Ascending aorta (tissue), 2 donors: ENCODE results near the gene RBM6. TPM values are rescaled to one million over a fixed set of nuclear protein-coding genes. Genes with fewer than 3 reads are reported as not detected.

ENCODE experiments used
- DNase-seq, 2 donors: peaks; one replicate each; pipeline ENCODE4 v3.0.0-alpha.2; 2019; ENCODE audit warnings: low spot score in 2 of 2
- H3K27ac ChIP-seq, 2 donors: fragments of 200-600 bp; sonication (generic); one replicate each; pipeline ENCODE4 v1.5.1; 2016 to 2017; ENCODE audit warnings: mild to moderate bottlenecking in 1 of 2
- H3K27me3 ChIP-seq: fragments of 200-600 bp; sonication (generic); one replicate; pipeline ENCODE4 v1.5.1; 2017
- H3K36me3 ChIP-seq, 2 donors: fragments of 200-600 bp; sonication (generic); one replicate each; pipeline ENCODE4 v1.5.1; 2016
- H3K4me1 ChIP-seq, 2 donors: fragments of 200-600 bp; sonication (generic); one replicate each; pipeline ENCODE4 v1.5.1; 2016 to 2017; ENCODE audit warnings: mild to moderate bottlenecking in 1 of 2
- H3K4me3 ChIP-seq, 2 donors: fragments of 200-600 bp; sonication (generic); one replicate each; pipeline ENCODE4 v1.5.1; 2016 to 2017; ENCODE audit warnings: mild to moderate bottlenecking in 1 of 2
- H3K9me3 ChIP-seq, 2 donors: fragments of 200-600 bp; sonication (generic); one replicate each; pipeline ENCODE4 v1.5.1; 2016
- CTCF ChIP-seq, 3 experiments: fragments of 200-600 bp in 2 of 3; fragments of 450-650 bp in 1 of 3; sonication (generic) in 2 of 3; IDR thresholded peaks; one replicate each; pipeline ENCODE4 v1.5.1; 2016 to 2019; ENCODE audit warnings: antibody characterized with exemption in 3 of 3, mild to moderate bottlenecking in 1 of 3, moderate library complexity in 1 of 3
- intact Hi-C: fragments of 100-400 bp; cut with DNase I; formaldehyde crosslinking; loops from one replicate; pipeline ENCODE4 v1.15.1; 2023
- total RNA-seq: library from RNA; depleted of rRNA; stranded (reverse); fragments of >200 nt; gene quantifications from one replicate; pipeline ENCODE4 v1.1.0, GENCODE V29; 2016

RBM6 gene
- total RNA-seq, 1 donor from 2014 or later, result 84.7 TPM

GRCh38 chr3:50118237-50118636 is 178.3 kb downstream of the RBM6 start:
- Histone ChIP-seq H3K27me3 (no peaks in the 10 kb centered on the region), H3K27ac (no peak overlapping the region), H3K4me3 (no peak overlapping the region), H3K36me3 (peaks cover 75 to 76% of the 10 kb centered on the region in 2 donors), H3K4me1 (peaks cover 0 to 3% of the 10 kb centered on the region in 2 donors), H3K9me3 (no peaks in the 10 kb centered on the region)
- intact Hi-C loops, result no loop called here
- DNase-seq, result no peak
- TF ChIP-seq CTCF (IDR thresholded peaks at IDR 0.05), result no peak

- Histone ChIP-seq H3K27ac (no peak overlapping the region), H3K4me3 (no peak overlapping the region), H3K27me3 (no peaks in the 10 kb centered on the region), H3K36me3 (peaks cover 60% of the 10 kb centered on the region in 2 donors), H3K4me1 (peaks cover 0 to 11% of the 10 kb centered on the region in 2 donors), H3K9me3 (no peaks in the 10 kb centered on the region)
- no peak for DNase-seq
- intact Hi-C loops, result loop anchor here (2.0 to 5.0 kb wide), 2 partner anchors 35 to 153 kb away; partner anchors contain the start of gene SEMA3F
- TF ChIP-seq CTCF (IDR thresholded peaks at IDR 0.05), result no peak
Observed at GRCh38 chr3:50119786-50120185, 179.8 kb downstream of the RBM6 start.

GRCh38 chr3:50120364-50121071 is 180.6 kb downstream of the RBM6 start:
- no peak for DNase-seq
- Histone ChIP-seq H3K27ac (no peak overlapping the region), H3K27me3 (no peaks in the 10 kb centered on the region), H3K36me3 (peaks cover 52 to 53% of the 10 kb centered on the region in 2 donors), H3K4me3 (no peak overlapping the region), H3K4me1 (peaks cover 0 to 17% of the 10 kb centered on the region in 2 donors), H3K9me3 (no peaks in the 10 kb centered on the region)
- TF ChIP-seq CTCF (IDR thresholded peaks at IDR 0.05), result no peak
- intact Hi-C loops, result loop anchor here (1.0 to 5.0 kb wide), 4 partner anchors 34 to 152 kb away; partner anchors contain the start of gene SEMA3F

- Histone ChIP-seq H3K27ac (no peak overlapping the region), H3K36me3 (peaks cover 44% of the 10 kb centered on the region in 2 donors), H3K9me3 (no peaks in the 10 kb centered on the region), H3K27me3 (no peaks in the 10 kb centered on the region), H3K4me1 (peaks cover 0 to 26% of the 10 kb centered on the region in 2 donors), H3K4me3 (no peak overlapping the region)
- intact Hi-C loops, result loop anchor here (1.0 to 5.0 kb wide), 4 partner anchors 33 to 151 kb away; partner anchors contain the start of gene SEMA3F
- peak; percentile 75 to 88 (median 79) for TF ChIP-seq CTCF (IDR thresholded peaks at IDR 0.05)
- peak in 1 of 2 donors; percentile 82 for DNase-seq
Observed at GRCh38 chr3:50121072-50122032, 181.4 kb downstream of the RBM6 start.

- H3K4me1 ChIP-seq, result peaks cover 5 to 33% of the 10 kb centered on the region in 2 donors
- H3K27ac ChIP-seq, result no peak overlapping the region
- intact Hi-C loops, result loop anchor here (5.0 kb wide), 1 partner anchor 150 kb away; no protein-coding TSS in a partner anchor
- H3K4me3 ChIP-seq, result no peak overlapping the region
- H3K27me3 ChIP-seq, result no peaks in the 10 kb centered on the region
- H3K36me3 ChIP-seq, result peaks cover 37% of the 10 kb centered on the region in 2 donors
- no peaks in the 10 kb centered on the region for H3K9me3 ChIP-seq
- TF ChIP-seq CTCF (IDR thresholded peaks at IDR 0.05), result no peak
- no peak for DNase-seq
Observed at GRCh38 chr3:50122071-50122470, 182.1 kb downstream of the RBM6 start.
